HG03442 (cell line): Measurements from ENCODE around the gene ZC3H12C.
A peak's percentile ranks its signal among the peaks of the same experiment; 100 is the strongest.

Experiments used
- ATAC-seq: cut with Tn5 transposase; IDR thresholded peaks from one replicate; pipeline ENCODE4 v1.9.1; 2021; ENCODE audit warnings: mild to moderate bottlenecking, moderate library complexity; ENCODE audit not compliant: unreplicated experiment

Gene ZC3H12C

GRCh38 chr11:110076371-110076965, 16.7 kb upstream of the ZC3H12C start:
- ATAC-seq: no peak

DNA sequence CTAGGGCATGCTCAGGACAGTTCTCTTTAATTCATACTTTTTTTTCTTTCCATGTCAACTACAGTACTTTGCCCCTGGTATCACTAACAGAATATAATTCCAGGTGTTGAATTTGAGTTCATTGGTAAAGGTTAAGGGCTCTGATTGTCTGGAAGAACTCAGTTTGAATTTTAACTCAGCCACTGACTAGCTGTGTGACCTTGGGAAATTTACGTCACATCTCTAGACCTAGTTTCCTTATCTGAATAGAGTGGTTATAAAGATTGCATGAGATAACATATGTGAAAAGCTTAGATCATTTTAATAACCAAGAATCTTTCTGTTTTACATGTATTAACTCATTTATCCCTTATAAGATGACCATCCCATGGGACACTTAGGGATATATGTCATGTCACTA, 15.8 kb upstream of the ZC3H12C start:
- peak; percentile 14 for ATAC-seq

GRCh38 chr11:110077831-110078325, 15.3 kb upstream of the ZC3H12C start:
- ATAC-seq: peak; percentile 88

- ATAC-seq: no peak
Measured at GRCh38 chr11:110078923-110079544, 14.2 kb upstream of the ZC3H12C start.

DNA sequence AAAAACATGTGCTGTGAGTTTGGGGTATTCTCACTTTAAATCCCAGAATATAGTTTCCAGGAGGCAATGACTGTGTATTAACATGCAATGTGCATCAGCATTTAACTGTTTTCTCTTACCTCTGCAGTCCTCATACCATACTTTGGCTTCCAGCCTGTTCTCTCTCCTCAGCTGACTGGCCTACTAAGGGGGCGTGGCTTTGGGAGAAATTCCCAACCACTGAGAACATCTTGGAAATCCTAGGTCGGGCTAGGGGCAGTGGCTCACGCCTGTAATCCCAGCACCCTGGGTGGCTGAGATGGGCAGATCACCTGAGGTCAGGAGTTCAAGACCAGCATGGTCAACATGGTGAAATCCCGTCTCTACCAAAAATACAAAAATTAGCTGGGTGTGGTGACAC, 13.5 kb upstream of the ZC3H12C start:
- ATAC-seq: no peak

- no peak for ATAC-seq
Measured at GRCh38 chr11:110081462-110082376, 11.5 kb upstream of the ZC3H12C start.

GRCh38 chr11:110082899-110083298, 10.3 kb upstream of the ZC3H12C start:
- no peak for ATAC-seq

DNA sequence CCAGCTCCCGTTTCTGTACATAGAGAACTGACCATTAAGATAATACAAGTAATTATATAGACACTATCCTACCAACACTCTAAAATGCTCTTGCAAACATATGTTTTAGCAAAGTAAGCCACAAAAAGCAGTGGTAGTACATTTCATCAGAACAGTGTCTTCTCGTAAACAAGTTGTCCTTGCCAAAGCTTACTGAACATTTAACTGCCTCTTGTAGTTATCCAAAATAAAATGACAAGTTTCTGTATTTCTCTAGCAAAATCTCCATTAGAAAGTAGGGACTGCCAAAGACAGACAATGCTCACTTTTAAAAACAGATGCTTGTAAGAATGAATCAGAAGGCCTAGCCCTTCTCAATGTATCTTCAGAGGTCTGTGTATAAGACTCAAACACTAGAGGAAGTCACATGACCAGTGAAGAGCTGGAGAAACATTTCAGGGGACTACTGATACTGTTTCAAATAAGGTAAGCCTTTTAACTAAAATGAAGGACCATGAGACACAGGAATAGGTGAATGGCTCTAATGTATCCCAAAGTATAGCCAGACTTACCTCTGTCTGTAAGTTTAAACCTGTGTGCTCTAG, 7.8 kb upstream of the ZC3H12C start:
- ATAC-seq: no peak

- ATAC-seq: no peak
Measured at GRCh38 chr11:110086892-110087309, 6.3 kb upstream of the ZC3H12C start.

DNA sequence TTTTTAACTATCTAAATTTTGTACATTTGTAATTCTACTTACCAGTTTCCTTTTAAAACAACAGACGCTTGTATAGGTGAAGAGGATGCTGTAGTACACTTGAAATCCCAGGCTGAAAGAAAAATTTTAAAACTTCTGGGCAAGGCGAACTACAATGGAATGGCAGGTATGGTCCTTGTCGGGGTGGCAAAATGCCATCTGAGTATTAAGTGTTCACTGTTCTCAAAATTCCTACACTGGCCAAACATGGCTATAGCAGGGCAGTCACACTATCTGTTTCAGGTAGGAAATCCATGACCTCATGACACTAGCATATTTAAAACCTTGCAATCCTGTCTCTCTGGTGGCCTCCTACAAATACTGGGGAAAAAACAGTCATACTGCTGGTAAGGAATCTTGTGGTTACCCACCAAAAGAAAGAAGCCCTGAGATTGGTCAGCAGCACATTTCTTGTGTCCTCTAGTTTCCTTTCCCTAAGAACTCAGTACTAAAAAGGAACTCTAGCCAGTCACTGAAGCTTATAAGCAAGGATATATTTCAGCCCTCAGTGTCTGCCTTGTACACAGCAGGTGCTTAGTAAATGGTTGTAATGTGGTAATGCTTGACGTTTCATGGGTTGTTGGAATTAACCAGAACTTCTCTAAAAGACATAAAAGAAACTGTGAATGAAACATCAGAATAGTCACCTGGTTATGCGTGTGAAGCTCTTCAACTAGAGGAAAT, 5.2 kb upstream of the ZC3H12C start:
- no peak for ATAC-seq

DNA sequence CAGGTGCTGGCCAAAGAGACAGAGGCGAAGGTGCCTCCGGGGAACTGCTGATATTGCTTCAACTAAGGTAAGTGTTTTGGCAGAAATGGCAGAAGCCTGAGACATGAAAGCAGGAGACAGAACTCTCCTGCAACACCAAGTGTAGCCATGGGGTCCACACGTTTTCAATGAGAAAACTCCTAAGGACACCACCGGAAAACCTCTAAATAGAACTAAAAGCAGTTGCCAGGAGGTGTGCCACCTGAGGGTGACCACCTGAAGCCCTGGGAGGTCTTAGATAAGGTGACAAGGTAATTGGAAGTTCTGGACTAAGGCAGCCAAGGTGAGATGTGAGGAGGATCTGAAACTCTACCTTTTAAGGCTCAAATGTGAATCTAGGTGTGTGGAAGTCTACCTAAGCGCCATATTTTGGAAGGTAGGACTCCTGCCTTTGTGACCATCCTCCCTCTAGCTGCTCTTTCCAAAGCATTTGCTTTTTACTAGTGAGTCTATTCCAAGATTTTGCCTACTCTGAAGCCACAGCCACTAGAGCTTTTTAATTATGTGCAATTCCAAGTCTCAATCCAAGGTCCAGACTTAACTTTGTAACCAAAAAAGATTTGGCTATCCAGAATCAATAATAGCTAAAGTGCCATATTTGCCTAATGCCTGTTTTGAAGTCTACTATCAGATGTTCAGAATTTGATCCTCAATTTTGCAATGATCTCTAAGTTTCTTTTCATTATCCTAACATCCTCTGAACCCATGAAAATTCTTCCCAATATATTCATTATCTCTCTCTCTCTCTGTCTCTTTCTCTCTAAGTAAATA, 4.5 kb upstream of the ZC3H12C start:
- ATAC-seq: no peak

DNA sequence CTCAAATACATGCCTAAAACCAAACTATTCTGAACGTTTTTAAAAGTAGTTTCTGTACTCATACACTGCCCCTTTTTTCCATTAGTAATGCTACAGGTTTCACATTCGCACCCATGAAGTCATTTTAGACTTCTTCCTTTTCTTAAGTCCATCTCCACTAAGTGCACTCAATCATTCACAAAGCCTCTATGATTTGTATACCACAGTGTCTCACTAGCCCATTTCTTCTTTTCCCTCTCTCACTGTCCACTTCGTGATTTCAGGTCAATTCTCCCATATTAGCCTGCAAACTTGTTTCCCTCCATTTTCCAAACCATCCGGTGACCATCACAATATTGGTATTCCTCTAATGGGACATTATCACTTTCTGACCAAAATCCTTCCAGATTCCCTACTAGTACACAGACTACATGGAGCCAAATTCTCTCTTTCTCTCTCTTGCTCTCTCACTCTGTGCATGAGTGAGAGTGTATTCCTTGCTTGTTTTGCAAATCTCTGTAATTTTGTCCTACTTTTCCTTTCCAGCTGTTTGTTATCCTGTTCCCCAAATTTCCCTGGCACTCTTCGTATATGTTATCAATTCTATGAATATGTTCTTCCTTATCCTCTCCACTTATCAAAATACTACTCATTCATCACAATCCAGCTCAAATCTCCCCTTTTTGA, 3.4 kb upstream of the ZC3H12C start:
- ATAC-seq: peak; percentile 20

- no peak for ATAC-seq
Measured at GRCh38 chr11:110090466-110091026, 2.6 kb upstream of the ZC3H12C start.

DNA sequence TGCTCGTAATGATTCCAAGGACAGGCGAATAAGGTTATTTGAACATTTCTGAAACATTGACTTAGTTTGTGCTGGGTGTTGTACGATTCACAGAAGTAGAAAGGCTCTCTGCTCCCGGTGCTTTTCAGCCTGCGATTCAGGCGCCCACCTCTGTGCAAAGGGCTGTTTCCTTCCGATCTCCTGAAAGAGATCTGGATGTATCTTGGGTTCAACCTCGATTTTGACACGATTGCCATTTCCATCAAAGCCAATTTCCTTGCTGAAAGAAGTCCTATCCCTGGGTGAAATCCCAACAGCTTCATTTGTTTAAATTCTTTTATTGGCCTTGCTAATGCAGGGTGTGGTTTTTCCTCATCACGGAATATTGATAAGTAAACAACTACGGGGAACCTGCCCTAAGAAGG, 1.1 kb upstream of the ZC3H12C start:
- ATAC-seq: no peak

GRCh38 chr11:110093407-110094297, 460 bp downstream of the ZC3H12C start:
- peak; percentile 10 for ATAC-seq

DNA sequence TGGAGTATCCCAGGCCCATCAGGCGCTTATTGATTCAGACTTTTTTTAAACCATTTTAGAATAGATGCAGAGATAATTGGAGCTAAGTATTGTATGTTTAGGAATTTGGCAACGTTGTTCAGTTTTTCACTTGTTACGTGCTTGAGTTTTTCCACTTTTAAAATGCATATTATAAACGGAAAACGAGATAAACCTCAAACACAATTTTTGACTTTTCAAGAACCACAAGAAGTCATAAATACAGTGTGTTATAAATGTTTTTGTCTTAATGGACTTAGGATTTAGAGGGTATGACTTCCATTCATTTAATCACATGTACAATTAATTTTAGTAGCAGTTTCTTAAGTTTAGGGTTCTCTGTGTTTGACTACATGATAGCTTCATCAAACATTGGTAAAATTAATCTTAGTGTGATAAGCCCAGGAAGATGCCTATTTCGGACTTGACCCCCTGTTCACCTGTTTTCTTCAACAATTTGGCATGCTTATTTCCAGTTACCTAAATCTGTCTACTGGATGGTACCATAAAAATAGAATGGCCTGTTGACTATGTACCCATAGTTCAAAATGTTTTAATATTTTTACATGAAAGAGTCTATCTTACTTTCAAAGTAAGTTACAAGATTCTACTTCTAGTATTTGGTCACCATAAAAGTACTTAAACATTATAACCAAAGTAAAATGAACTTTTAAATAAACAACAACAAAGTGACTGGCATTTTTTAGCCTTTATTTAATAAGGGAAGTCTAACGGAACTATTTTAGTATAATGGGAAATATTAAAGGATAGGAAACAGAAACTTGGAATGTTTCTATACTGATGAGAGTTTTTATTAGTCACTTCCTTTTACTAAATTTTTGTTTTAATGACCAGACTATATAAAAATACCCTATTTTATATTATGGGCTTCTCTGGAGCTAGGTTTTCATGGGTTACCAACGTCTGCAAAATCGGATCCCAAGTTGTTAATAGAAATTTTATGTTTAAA, 1.4 kb downstream of the ZC3H12C start:
- ATAC-seq: no peak

DNA sequence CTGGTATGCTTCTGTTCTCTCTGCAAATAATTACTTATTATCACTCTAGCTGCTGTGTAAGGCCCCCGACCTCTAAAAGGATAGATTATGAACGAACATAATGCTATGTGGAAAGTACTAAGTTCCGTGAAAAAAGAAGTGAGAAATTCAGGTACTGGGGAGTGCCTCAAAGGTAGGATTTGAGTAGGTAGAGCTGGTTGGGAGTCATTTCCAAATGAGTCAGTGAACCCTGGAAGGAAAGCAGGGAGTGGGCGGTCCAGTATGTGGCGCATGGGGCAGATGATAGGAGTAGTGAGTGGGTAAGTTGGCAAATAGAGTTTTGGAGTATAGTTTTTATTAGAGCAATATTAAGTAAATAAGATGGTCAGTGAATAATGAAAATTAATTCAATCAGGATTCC, 2.4 kb downstream of the ZC3H12C start:
- no peak for ATAC-seq
